Activated CD4-positive, alpha-beta T cell treated with anti-CD3 and anti-CD28 coated beads for 36 hours (primary cell): ENCODE measurements around the gene ARHGDIA. TPM values are rescaled to one million over a fixed set of nuclear protein-coding genes. Genes with fewer than 3 reads are reported as not detected.

Source experiments
- ATAC-seq: fragments of 200-7000 bp; cut with Tn5 transposase; one replicate; pipeline ENCODE4 v1.10.0; 2021; ENCODE audit warnings: mild to moderate bottlenecking, moderate library complexity
- CTCF ChIA-PET: fragments of 350-600 bp; sonication (Branson Sonifier 250); formaldehyde crosslinking; loops from one replicate; lab custom pipeline; 2021; ENCODE audit warnings: antibody characterized with exemption; lab: Charles Lee
- POLR2A ChIA-PET: fragments of 350-600 bp; sonication (Branson Sonifier 250); formaldehyde crosslinking; loops from one replicate; lab custom pipeline; 2021; ENCODE audit warnings: antibody characterized with exemption, inconsistent platforms; lab: Charles Lee
- DNase-seq: peaks from one replicate; pipeline ENCODE4 v3.0.0-alpha.2; 2020
- H3K27ac Mint-ChIP-seq: one replicate; pipeline ENCODE4 v1.8.0; 2021; ENCODE audit warnings: mixed read lengths
- H3K27me3 Mint-ChIP-seq: one replicate; pipeline ENCODE4 v1.8.0; 2021; ENCODE audit warnings: mixed read lengths
- H3K36me3 Mint-ChIP-seq: one replicate; pipeline ENCODE4 v1.8.0; 2021; ENCODE audit warnings: low read depth, mixed read lengths
- H3K4me1 Mint-ChIP-seq: one replicate; pipeline ENCODE4 v1.8.0; 2021; ENCODE audit warnings: mixed read lengths
- H3K4me3 Mint-ChIP-seq: one replicate; pipeline ENCODE4 v1.8.0; 2021; ENCODE audit warnings: mild to moderate bottlenecking, moderate library complexity, mixed read lengths
- H3K9me3 Mint-ChIP-seq: one replicate; pipeline ENCODE4 v1.8.0; 2021; ENCODE audit warnings: low read depth, mixed read lengths
- intact Hi-C, 2 experiments: fragments of 100-400 bp; cut with DNase I in 1 of 2; cut with micrococcal nuclease in 1 of 2; formaldehyde crosslinking; loops; one replicate each; pipeline versions ENCODE4 v1.14.2 to v1.15.1; 2022 to 2024; cut with DNase I, micrococcal nuclease
- total RNA-seq, 2 experiments: library from RNA; stranded (reverse); gene quantifications; one replicate each; pipeline ENCODE4 v1.2.3, GENCODE V29; 2021

ARHGDIA gene
- total RNA-seq, 2 experiments from 2014 or later: 513 to 661 TPM

- CTCF ChIA-PET: interaction anchor here (0.7 kb wide), 1 partner anchor 12 kb away, joined by 3 read pairs; no protein-coding TSS in a partner anchor
- POLR2A ChIA-PET: interaction anchor here (1.0 kb wide), 1 partner anchor 125 kb away, joined by 3 read pairs; the partner anchor contains the start of gene DCXR
- no peak overlapping the region for H3K4me3 Mint-ChIP-seq
Measured at GRCh38 chr17:81912441-81913309, 41.5 kb upstream of the ARHGDIA start.

GRCh38 chr17:81911969-81912368, 40.8 kb upstream of the ARHGDIA start:
- intact Hi-C loops: loop anchor here (1.0 to 10.0 kb wide), 13 partner anchors 15 to 785 kb away; partner anchors contain the start of genes MAFG (in 2 of the 2), ALYREF (in 1 of the 2), ANAPC11 (in 1 of the 2) and ARHGDIA (in 1 of the 2)
- H3K4me3 Mint-ChIP-seq: peak overlapping the region; percentile 15
- H3K9me3 Mint-ChIP-seq: no peaks in the 10 kb centered on the region
- ATAC-seq: no peak
- no peak overlapping the region for H3K27ac Mint-ChIP-seq
- no peaks in the 10 kb centered on the region for H3K27me3 Mint-ChIP-seq
- POLR2A ChIA-PET: interaction anchor here (1.0 kb wide), 1 partner anchor 125 kb away, joined by 3 read pairs; the partner anchor contains the start of gene DCXR
- H3K4me1 Mint-ChIP-seq: peaks cover 18% of the 10 kb centered on the region
- CTCF ChIA-PET: no interaction called here
- H3K36me3 Mint-ChIP-seq: peaks cover 39% of the 10 kb centered on the region
- no peak for DNase-seq

More at GRCh38 chr17:81912441-81913309, 41.5 kb upstream of the ARHGDIA start:
- ATAC-seq: no peak
- DNase-seq: no peak
- Mint-ChIP-seq H3K36me3 (peaks cover 43% of the 10 kb centered on the region), H3K9me3 (no peaks in the 10 kb centered on the region), H3K27ac (no peak overlapping the region), H3K27me3 (no peaks in the 10 kb centered on the region), H3K4me1 (peaks cover 23% of the 10 kb centered on the region)
- intact Hi-C loops: loop anchor here in 1 of 2 experiments (5.0 to 10.0 kb wide), 3 partner anchors 360 to 785 kb away; partner anchors contain the start of genes CYBC1, FAAP100, NARF and RAB40B

- ChIA-PET POLR2A (interaction anchor here (0.6 kb wide), 1 partner anchor 20 kb away, joined by 3 read pairs; the partner anchor contains the start of genes ALYREF and ANAPC11), CTCF (interaction anchor here (0.6 kb wide), 2 partner anchors 18 to 396 kb away, joined by 4 read pairs; no protein-coding TSS in a partner anchor)
- intact Hi-C loops: loop anchor here (1.0 to 10.0 kb wide), 13 partner anchors 15 to 786 kb away; partner anchors contain the start of genes MAFG (in 2 of the 2), ALYREF (in 1 of the 2), ANAPC11 (in 1 of the 2) and ARHGDIA (in 1 of the 2)
- Mint-ChIP-seq H3K4me1 (peaks cover 14% of the 10 kb centered on the region), H3K27me3 (no peaks in the 10 kb centered on the region), H3K4me3 (peak within 1 kb of the TSS; percentile 79), H3K9me3 (no peaks in the 10 kb centered on the region), H3K36me3 (peaks cover 41% of the 10 kb centered on the region), H3K27ac (no peak within 1 kb of the TSS)
- DNase-seq: peak; percentile 97
- ATAC-seq: peak; percentile 96
Measured at GRCh38 chr17:81911277-81911961, 40.3 kb upstream of the ARHGDIA start, which contains the start of gene PCYT2. Gene PCYT2 (minus strand): TSS chr17:81911399. CDS start chr17:81911355, 44 bp downstream.

GRCh38 chr17:81910840-81911276, 39.7 kb upstream of the ARHGDIA start:
- Mint-ChIP-seq H3K4me3 (peak overlapping the region; percentile 79), H3K36me3 (peaks cover 37% of the 10 kb centered on the region), H3K27ac (no peak overlapping the region), H3K4me1 (peaks cover 11% of the 10 kb centered on the region), H3K27me3 (no peaks in the 10 kb centered on the region), H3K9me3 (no peaks in the 10 kb centered on the region)
- CTCF ChIA-PET: interaction anchor here (0.6 kb wide), 2 partner anchors 17 to 396 kb away, joined by 4 read pairs; no protein-coding TSS in a partner anchor
- intact Hi-C loops: loop anchor here (1.0 to 10.0 kb wide), 13 partner anchors 16 to 786 kb away; partner anchors contain the start of genes MAFG (in 2 of the 2), ALYREF (in 1 of the 2), ANAPC11 (in 1 of the 2) and ARHGDIA (in 1 of the 2)
- no peak for ATAC-seq
- POLR2A ChIA-PET: interaction anchor here (0.6 kb wide), 1 partner anchor 19 kb away, joined by 3 read pairs; the partner anchor contains the start of genes ALYREF and ANAPC11
- DNase-seq: no peak

- CTCF ChIA-PET: interaction anchor here (0.8 kb wide), 1 partner anchor 112 kb away, joined by 4 read pairs; no protein-coding TSS in a partner anchor
- H3K9me3 Mint-ChIP-seq: no peaks in the 10 kb centered on the region
- no peak for DNase-seq
- H3K27me3 Mint-ChIP-seq: no peaks in the 10 kb centered on the region
- H3K27ac Mint-ChIP-seq: no peak overlapping the region
- POLR2A ChIA-PET: interaction anchor here (0.8 kb wide), 1 partner anchor 358 kb away, joined by 6 read pairs; the partner anchor contains the start of gene FAAP100
- no peak for ATAC-seq
- H3K4me1 Mint-ChIP-seq: peaks cover 9% of the 10 kb centered on the region
- H3K36me3 Mint-ChIP-seq: peaks cover 33% of the 10 kb centered on the region
- intact Hi-C loops: loop anchor here (2.0 to 10.0 kb wide), 5 partner anchors 17 to 787 kb away; partner anchors contain the start of genes ARHGDIA (in 1 of the 2), CYBC1 (in 1 of the 2), FAAP100 (in 1 of the 2) and MAFG (in 1 of the 2)
- H3K4me3 Mint-ChIP-seq: peak overlapping the region; percentile 79
Measured at GRCh38 chr17:81909966-81910839, 39.1 kb upstream of the ARHGDIA start.

DNA sequence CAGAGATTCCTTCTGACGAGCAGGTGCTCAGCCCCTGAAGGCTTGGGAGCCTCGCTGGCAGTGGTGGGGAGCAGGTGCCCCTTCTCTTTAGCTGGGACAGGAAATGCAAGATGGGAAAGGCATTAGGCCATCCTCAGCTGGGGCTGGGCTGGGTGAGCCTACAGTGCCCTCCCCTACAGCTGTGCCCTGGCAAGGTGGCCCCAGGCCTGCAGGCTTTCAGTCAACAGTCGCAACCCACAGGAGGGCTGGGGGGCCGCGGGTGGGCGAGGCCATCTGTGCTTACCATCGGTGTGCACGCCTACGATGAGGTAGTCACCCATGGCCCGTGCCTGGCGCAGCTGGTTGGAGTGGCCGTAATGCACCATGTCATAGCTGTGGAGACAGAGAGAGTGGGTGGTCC, 38.1 kb upstream of the ARHGDIA start:
- no peaks in the 10 kb centered on the region for H3K27me3 Mint-ChIP-seq
- intact Hi-C loops: no loop called here
- peaks cover 9% of the 10 kb centered on the region for H3K4me1 Mint-ChIP-seq
- peak overlapping the region; percentile 79 for H3K4me3 Mint-ChIP-seq
- POLR2A ChIA-PET: no interaction called here
- H3K27ac Mint-ChIP-seq: no peak overlapping the region
- ATAC-seq: no peak
- DNase-seq: no peak
- no peaks in the 10 kb centered on the region for H3K9me3 Mint-ChIP-seq
- peaks cover 27% of the 10 kb centered on the region for H3K36me3 Mint-ChIP-seq
- CTCF ChIA-PET: interaction anchor here (0.5 kb wide), 1 partner anchor 517 kb away, joined by 3 read pairs; no protein-coding TSS in a partner anchor

GRCh38 chr17:81908793-81909192, 37.7 kb upstream of the ARHGDIA start:
- ChIA-PET POLR2A (no interaction called here), CTCF (no interaction called here)
- no peak for ATAC-seq
- no peaks in the 10 kb centered on the region for H3K9me3 Mint-ChIP-seq
- H3K4me1 Mint-ChIP-seq: peaks cover 9% of the 10 kb centered on the region
- DNase-seq: no peak
- no peak overlapping the region for H3K27ac Mint-ChIP-seq
- intact Hi-C loops: no loop called here
- H3K4me3 Mint-ChIP-seq: no peak overlapping the region
- peaks cover 26% of the 10 kb centered on the region for H3K36me3 Mint-ChIP-seq
- H3K27me3 Mint-ChIP-seq: no peaks in the 10 kb centered on the region

- DNase-seq: no peak
- Mint-ChIP-seq H3K9me3 (no peaks in the 10 kb centered on the region), H3K27ac (no peak overlapping the region), H3K4me3 (no peak overlapping the region), H3K36me3 (peaks cover 15% of the 10 kb centered on the region), H3K27me3 (no peaks in the 10 kb centered on the region), H3K4me1 (peaks cover 9% of the 10 kb centered on the region)
- CTCF ChIA-PET: no interaction called here
- ATAC-seq: no peak
- intact Hi-C loops: no loop called here
- POLR2A ChIA-PET: no interaction called here
Measured at GRCh38 chr17:81907219-81908145, 36.3 kb upstream of the ARHGDIA start.

DNA sequence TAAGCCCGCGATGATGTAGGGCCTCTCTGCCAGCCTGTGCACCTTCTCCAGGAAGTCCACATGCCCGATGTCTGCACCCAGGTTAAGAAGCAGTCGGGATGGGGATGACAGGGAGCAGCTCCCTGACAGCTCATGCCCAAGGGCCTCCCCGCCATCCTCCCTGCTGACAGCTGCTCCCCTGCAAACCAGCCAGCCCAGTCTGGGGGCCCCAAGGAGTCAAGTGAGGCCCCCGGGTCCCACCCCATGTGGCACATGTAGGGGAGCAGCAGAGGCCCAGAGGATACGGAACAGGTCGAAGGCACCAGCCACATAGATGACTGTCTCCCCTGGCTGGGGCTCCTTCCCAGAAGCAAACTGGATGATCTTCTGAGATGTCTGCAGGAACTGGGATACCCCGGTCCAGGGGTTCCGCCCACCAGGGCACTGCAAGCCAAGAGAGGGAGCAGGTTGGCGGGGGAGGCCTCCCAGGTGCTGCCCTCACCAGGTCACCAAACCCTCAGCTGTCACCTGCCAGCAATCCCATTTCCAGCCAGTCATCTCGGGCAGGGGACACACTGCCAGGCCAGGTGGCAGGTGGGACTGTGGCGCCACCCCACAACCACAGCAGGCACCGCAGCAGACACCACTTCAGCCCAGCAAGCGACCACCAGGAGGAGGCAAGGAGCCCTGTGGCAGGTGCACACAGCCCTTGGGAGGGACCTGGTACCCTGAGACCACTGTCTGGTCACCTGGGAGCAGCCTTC, 35.5 kb upstream of the ARHGDIA start:
- Mint-ChIP-seq H3K27ac (no peak overlapping the region), H3K36me3 (peaks cover 10% of the 10 kb centered on the region), H3K4me3 (no peak overlapping the region), H3K9me3 (no peaks in the 10 kb centered on the region), H3K4me1 (peaks cover 7% of the 10 kb centered on the region), H3K27me3 (no peaks in the 10 kb centered on the region)
- ATAC-seq (no peak), DNase-seq (no peak)
- intact Hi-C loops: no loop called here
- CTCF ChIA-PET: interaction anchor here (0.6 to 1.4 kb wide), 2 partner anchors 37 to 225 kb away, joined by 3 read pairs; no protein-coding TSS in a partner anchor
- POLR2A ChIA-PET: no interaction called here
